HepG2 (cell line): ENCODE data around the gene AS3MT. TPM values are rescaled to one million over a fixed set of nuclear protein-coding genes. Genes with fewer than 3 reads are reported as not detected.

ENCODE experiments used
- ATAD3A ChIP-seq: sonication (generic); formaldehyde crosslinking; IDR thresholded peaks from 2 replicates; pipeline ENCODE4 v1.4.0; 2020; ENCODE audit warnings: missing genetic modification reagents
- CBX2 ChIP-seq, 2 experiments: fragments of 200-600 bp in 1 of 2; sonication (generic); formaldehyde crosslinking in 1 of 2; IDR thresholded peaks; 2 replicates each; pipeline versions ENCODE4 v1.7.0 to v1.8.1; 2018 to 2022; ENCODE audit warnings: low read depth in 2 of 2, low read length in 1 of 2, mild to moderate bottlenecking in 1 of 2, missing genetic modification reagents in 1 of 2
- EP300 ChIP-seq, 3 experiments: sonication (generic) in 1 of 3; formaldehyde crosslinking in 1 of 3; IDR thresholded peaks; 2 replicates each; pipeline versions ENCODE4 v1.5.1 to v1.6.1; 2011 to 2020; ENCODE audit warnings: low read depth in 2 of 3, low read length in 2 of 3, borderline replicate concordance in 1 of 3, improper control_type of control experiment in 1 of 3, mild to moderate bottlenecking in 1 of 3, missing genetic modification reagents in 1 of 3, moderate library complexity in 1 of 3
- FOXM1 ChIP-seq: sonication (generic); formaldehyde crosslinking; IDR thresholded peaks from 2 replicates; pipeline ENCODE4 v1.5.0; 2020; ENCODE audit warnings: missing genetic modification reagents
- HDAC2 ChIP-seq: sonication (generic); formaldehyde crosslinking; IDR thresholded peaks from 2 replicates; pipeline ENCODE4 v1.4.0; 2020; ENCODE audit warnings: missing genetic modification reagents
- KAT8 ChIP-seq: IDR thresholded peaks from 2 replicates; pipeline ENCODE4 v1.6.1; 2016; ENCODE audit warnings: missing genetic modification reagents, missing compliant biosample characterization
- MIER3 ChIP-seq: IDR thresholded peaks from 2 replicates; pipeline ENCODE4 v1.6.1; 2016; ENCODE audit warnings: missing compliant biosample characterization, borderline replicate concordance
- REXO4 ChIP-seq: sonication (generic); formaldehyde crosslinking; IDR thresholded peaks from 2 replicates; pipeline ENCODE4 v1.8.0; 2022; ENCODE audit warnings: missing genetic modification reagents, mild to moderate bottlenecking, borderline replicate concordance
- YEATS4 ChIP-seq: sonication (generic); formaldehyde crosslinking; IDR thresholded peaks from 2 replicates; pipeline ENCODE4 v1.4.0; 2020; ENCODE audit warnings: missing genetic modification reagents, borderline replicate concordance
- ZNF143 ChIP-seq: sonication (generic); formaldehyde crosslinking; IDR thresholded peaks from 2 replicates; pipeline ENCODE4 v1.4.0; 2020; ENCODE audit warnings: missing genetic modification reagents
- ZNF30 ChIP-seq: sonication (generic); formaldehyde crosslinking; IDR thresholded peaks from 2 replicates; pipeline ENCODE4 v1.5.0; 2020; ENCODE audit warnings: mild to moderate bottlenecking, missing genetic modification reagents
- ZNF383 ChIP-seq: sonication (generic); formaldehyde crosslinking; IDR thresholded peaks from 2 replicates; pipeline ENCODE4 v1.4.0; 2020; ENCODE audit warnings: missing genetic modification reagents, mild to moderate bottlenecking, borderline replicate concordance
- ZNF577 ChIP-seq: sonication (generic); formaldehyde crosslinking; IDR thresholded peaks from 2 replicates; pipeline ENCODE4 v1.4.0; 2020; ENCODE audit warnings: mild to moderate bottlenecking, low read depth, missing genetic modification reagents, borderline replicate concordance
- polyA plus RNA-seq, 8 experiments: library from polyadenylated mRNA; depleted of rRNA in 3 of 8; stranded (reverse) in 7 of 8; unstranded in 1 of 8; fragments of >200 nt; fragmentation: Illumina TruSeq in 4 of 8; extraction: Trizol in 4 of 8; gene quantifications; 2 replicates each; pipeline versions ENCODE4 v1.2.1 to v1.2.3, GENCODE V29; 2011 to 2016; ENCODE audit warnings: low read depth in 4 of 8, missing spikeins in 1 of 8, mixed read lengths in 1 of 8; ENCODE audit not compliant: insufficient read depth in 1 of 8
- total RNA-seq, 5 experiments: library from RNA; depleted of rRNA; stranded (reverse); fragments of >200 nt; fragmentation: Illumina TruSeq; extraction: Trizol; gene quantifications; 2 replicates each; pipeline ENCODE4 v1.2.3, GENCODE V29; 2016; ENCODE audit warnings: low read depth in 1 of 5
- TF ChIP-seq, protein P1 (sequence below): sonication (generic); formaldehyde crosslinking; IDR thresholded peaks from 2 replicates; pipeline ENCODE4 v1.4.0; 2020; ENCODE audit warnings: missing genetic modification reagents, borderline replicate concordance
- TF ChIP-seq, protein P2 (sequence below): sonication (generic); formaldehyde crosslinking; IDR thresholded peaks from 2 replicates; pipeline ENCODE4 v1.5.0; 2020; ENCODE audit warnings: mild to moderate bottlenecking, missing genetic modification reagents
- TF ChIP-seq, protein P3 (sequence below): IDR thresholded peaks from 2 replicates; pipeline ENCODE4 v1.6.1; 2018; ENCODE audit warnings: missing genetic modification reagents
- TF ChIP-seq, protein P4 (sequence below): sonication (generic); formaldehyde crosslinking; IDR thresholded peaks from 2 replicates; pipeline ENCODE4 v1.5.0; 2020; ENCODE audit warnings: mild to moderate bottlenecking, missing genetic modification reagents, borderline replicate concordance

AS3MT gene
- total and polyA plus RNA-seq, 2 of the 13 experiments (the other 11 are each of a cell fraction or from before 2014, with no cell fraction given), result 8.7 to 17.4 TPM

GRCh38 chr10:102917962-102918816 lies 48.9 kb downstream of the AS3MT start, which contains the start of gene CNNM2 (continued):
- TF ChIP-seq, protein P1, sequence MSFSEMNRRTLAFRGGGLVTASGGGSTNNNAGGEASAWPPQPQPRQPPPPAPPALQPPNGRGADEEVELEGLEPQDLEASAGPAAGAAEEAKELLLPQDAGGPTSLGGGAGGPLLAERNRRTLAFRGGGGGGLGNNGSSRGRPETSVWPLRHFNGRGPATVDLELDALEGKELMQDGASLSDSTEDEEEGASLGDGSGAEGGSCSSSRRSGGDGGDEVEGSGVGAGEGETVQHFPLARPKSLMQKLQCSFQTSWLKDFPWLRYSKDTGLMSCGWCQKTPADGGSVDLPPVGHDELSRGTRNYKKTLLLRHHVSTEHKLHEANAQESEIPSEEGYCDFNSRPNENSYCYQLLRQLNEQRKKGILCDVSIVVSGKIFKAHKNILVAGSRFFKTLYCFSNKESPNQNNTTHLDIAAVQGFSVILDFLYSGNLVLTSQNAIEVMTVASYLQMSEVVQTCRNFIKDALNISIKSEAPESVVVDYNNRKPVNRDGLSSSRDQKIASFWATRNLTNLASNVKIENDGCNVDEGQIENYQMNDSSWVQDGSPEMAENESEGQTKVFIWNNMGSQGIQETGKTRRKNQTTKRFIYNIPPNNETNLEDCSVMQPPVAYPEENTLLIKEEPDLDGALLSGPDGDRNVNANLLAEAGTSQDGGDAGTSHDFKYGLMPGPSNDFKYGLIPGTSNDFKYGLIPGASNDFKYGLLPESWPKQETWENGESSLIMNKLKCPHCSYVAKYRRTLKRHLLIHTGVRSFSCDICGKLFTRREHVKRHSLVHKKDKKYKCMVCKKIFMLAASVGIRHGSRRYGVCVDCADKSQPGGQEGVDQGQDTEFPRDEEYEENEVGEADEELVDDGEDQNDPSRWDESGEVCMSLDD (CRISPR knock-in tag), result no peak
- TF ChIP-seq REXO4 (CRISPR knock-in tag) (no peak), CBX2 (IDR thresholded peaks at IDR 0.05; ENCODE audit: low read depth, low read length) (no peak), CBX2 (CRISPR knock-in tag; IDR thresholded peaks at IDR 0.05; ENCODE audit: low read depth) (no peak), ZNF577 (CRISPR knock-in tag) (no peak), FOXM1 (CRISPR knock-in tag) (no peak), KAT8 (CRISPR knock-in tag) (no peak), HDAC2 (CRISPR knock-in tag) (no peak; the same call in 1 of the 2 replicates), ZNF383 (CRISPR knock-in tag) (no peak), MIER3 (peak; percentile 33; the same call in 1 of the 2 replicates), EP300 (IDR thresholded peaks at IDR 0.05; ENCODE audit: low read depth in 2 of 2, low read length in 2 of 2) (no peak), EP300 (CRISPR knock-in tag; IDR thresholded peaks at IDR 0.05; ENCODE audit: borderline replicate concordance) (no peak), ZNF30 (CRISPR knock-in tag) (no peak), YEATS4 (CRISPR knock-in tag) (peak; percentile 87), ATAD3A (CRISPR knock-in tag) (no peak), ZNF143 (peak; percentile 38; the same call in 1 of the 2 replicates)
- TF ChIP-seq, protein P2, sequence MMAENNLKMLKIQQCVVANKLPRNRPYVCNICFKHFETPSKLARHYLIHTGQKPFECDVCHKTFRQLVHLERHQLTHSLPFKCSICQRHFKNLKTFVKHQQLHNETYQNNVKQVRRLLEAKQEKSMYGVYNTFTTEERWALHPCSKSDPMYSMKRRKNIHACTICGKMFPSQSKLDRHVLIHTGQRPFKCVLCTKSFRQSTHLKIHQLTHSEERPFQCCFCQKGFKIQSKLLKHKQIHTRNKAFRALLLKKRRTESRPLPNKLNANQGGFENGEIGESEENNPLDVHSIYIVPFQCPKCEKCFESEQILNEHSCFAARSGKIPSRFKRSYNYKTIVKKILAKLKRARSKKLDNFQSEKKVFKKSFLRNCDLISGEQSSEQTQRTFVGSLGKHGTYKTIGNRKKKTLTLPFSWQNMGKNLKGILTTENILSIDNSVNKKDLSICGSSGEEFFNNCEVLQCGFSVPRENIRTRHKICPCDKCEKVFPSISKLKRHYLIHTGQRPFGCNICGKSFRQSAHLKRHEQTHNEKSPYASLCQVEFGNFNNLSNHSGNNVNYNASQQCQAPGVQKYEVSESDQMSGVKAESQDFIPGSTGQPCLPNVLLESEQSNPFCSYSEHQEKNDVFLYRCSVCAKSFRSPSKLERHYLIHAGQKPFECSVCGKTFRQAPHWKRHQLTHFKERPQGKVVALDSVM (CRISPR knock-in tag), result no peak
- TF ChIP-seq, protein P3, sequence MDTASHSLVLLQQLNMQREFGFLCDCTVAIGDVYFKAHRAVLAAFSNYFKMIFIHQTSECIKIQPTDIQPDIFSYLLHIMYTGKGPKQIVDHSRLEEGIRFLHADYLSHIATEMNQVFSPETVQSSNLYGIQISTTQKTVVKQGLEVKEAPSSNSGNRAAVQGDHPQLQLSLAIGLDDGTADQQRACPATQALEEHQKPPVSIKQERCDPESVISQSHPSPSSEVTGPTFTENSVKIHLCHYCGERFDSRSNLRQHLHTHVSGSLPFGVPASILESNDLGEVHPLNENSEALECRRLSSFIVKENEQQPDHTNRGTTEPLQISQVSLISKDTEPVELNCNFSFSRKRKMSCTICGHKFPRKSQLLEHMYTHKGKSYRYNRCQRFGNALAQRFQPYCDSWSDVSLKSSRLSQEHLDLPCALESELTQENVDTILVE (CRISPR knock-in tag), result no peak
- TF ChIP-seq, protein P4, sequence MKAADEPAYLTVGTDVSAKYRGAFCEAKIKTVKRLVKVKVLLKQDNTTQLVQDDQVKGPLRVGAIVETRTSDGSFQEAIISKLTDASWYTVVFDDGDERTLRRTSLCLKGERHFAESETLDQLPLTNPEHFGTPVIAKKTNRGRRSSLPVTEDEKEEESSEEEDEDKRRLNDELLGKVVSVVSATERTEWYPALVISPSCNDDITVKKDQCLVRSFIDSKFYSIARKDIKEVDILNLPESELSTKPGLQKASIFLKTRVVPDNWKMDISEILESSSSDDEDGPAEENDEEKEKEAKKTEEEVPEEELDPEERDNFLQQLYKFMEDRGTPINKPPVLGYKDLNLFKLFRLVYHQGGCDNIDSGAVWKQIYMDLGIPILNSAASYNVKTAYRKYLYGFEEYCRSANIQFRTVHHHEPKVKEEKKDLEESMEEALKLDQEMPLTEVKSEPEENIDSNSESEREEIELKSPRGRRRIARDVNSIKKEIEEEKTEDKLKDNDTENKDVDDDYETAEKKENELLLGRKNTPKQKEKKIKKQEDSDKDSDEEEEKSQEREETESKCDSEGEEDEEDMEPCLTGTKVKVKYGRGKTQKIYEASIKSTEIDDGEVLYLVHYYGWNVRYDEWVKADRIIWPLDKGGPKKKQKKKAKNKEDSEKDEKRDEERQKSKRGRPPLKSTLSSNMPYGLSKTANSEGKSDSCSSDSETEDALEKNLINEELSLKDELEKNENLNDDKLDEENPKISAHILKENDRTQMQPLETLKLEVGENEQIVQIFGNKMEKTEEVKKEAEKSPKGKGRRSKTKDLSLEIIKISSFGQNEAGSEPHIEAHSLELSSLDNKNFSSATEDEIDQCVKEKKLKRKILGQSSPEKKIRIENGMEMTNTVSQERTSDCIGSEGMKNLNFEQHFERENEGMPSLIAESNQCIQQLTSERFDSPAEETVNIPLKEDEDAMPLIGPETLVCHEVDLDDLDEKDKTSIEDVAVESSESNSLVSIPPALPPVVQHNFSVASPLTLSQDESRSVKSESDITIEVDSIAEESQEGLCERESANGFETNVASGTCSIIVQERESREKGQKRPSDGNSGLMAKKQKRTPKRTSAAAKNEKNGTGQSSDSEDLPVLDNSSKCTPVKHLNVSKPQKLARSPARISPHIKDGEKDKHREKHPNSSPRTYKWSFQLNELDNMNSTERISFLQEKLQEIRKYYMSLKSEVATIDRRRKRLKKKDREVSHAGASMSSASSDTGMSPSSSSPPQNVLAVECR (CRISPR knock-in tag), result peak; percentile 77; the same call in 1 of the 2 replicates
